Measurements from ENCODE around the gene SLC12A8.

- TF ChIP-seq CTCF (conservative IDR thresholded peaks at IDR 0.05; ENCODE audit: low read depth, low read length) (no peak), EZH2 (IDR thresholded peaks at IDR 0.05; ENCODE audit: borderline replicate concordance, low read depth, low read length, poor library complexity, severe bottlenecking) (no peak)
Measured at GRCh38 chr3:125077864-125078263, 134.7 kb downstream of the SLC12A8 start.
